HG03196 (cell line): Measurements from ENCODE around the gene PPP1R12B.
"Not testable (repeated sequence)": the region's sequence is repeated elsewhere in the genome, so short reads cannot be mapped to it uniquely, and the experiment has no call there.

Experiments
- ATAC-seq: cut with Tn5 transposase; IDR thresholded peaks from one replicate; pipeline ENCODE4 v1.9.1; 2021; ENCODE audit not compliant: unreplicated experiment

The PPP1R12B gene

DNA sequence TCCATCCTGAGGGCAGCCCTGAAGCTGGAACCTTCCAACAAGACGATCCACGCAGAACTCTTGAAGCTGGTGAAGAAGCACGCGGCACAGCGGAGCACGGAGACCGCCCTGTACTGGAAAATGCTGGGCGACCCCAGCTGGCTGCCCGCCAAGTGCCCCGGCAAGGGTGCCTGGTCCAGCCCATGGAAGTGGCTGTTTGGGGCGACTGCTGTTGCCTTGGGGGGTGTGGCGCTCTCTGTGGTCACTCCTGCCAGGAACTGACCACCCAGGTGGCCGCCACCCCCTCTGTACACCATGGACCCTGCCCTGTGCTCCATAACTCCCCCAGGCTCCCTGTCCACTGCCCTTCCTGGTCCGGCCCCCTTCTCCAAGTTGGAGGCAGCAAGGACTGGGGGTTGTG, 90.8 kb downstream of the PPP1R12B start:
- no peak for ATAC-seq

DNA sequence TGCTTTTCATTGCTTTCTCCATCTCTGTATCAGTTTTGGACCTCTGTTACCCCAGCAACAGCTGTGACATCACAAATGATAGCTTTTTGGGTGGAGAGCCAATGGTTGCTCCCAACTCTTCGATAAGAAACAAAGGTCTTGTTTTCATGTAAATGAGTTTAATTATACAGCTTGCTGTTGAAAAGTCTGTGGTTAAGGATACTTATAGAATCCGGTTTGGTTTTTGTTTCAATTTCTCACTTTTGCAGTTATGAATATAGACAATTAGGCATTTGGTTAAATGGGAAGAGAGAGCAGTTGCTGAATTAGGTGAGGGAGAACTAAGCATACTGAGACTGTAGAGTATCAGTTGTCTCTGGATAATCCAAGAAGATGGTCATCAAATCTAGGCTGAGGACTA, 99.6 kb downstream of the PPP1R12B start:
- not testable (repeated sequence) for ATAC-seq

DNA sequence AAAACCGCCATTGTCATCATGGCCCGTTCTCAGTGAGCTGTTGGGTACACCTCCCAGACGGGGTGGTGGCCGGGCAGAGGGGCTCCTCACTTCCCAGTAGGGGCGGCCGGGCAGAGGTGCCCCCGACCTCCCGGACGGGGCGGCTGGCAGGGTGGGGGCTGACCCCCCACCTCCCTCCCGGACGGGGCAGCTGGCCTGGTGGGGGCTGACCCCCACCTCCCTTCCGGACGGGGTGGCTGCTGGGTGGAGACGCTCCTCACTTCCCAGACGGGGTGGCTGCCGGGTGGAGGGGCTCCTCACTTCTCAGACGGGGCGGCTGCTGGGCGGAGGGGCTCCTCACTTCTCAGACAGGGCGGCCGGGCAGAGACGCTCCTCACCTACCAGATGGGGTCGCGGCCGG, 103.1 kb downstream of the PPP1R12B start:
- ATAC-seq = not testable (repeated sequence)

DNA sequence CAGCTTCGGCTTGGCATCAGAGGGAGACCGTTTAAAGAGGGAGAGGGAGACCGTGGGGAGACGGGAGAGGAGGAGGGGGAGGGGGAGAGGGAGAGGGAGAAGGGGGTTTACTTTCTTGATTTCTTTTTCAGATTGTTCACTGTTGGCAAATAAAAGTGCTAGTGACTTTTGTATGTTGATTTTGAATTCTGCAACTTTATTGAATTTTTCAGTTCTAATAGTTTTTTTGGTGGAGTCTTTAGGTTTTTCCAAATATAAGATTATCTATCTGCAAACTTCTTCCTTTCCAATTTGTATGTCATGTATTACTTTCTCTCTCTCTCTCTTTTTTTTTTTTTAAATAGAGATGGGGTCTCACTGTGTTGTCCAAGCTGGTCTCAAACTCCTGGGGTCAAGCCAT, 104.0 kb downstream of the PPP1R12B start:
- no peak for ATAC-seq

DNA sequence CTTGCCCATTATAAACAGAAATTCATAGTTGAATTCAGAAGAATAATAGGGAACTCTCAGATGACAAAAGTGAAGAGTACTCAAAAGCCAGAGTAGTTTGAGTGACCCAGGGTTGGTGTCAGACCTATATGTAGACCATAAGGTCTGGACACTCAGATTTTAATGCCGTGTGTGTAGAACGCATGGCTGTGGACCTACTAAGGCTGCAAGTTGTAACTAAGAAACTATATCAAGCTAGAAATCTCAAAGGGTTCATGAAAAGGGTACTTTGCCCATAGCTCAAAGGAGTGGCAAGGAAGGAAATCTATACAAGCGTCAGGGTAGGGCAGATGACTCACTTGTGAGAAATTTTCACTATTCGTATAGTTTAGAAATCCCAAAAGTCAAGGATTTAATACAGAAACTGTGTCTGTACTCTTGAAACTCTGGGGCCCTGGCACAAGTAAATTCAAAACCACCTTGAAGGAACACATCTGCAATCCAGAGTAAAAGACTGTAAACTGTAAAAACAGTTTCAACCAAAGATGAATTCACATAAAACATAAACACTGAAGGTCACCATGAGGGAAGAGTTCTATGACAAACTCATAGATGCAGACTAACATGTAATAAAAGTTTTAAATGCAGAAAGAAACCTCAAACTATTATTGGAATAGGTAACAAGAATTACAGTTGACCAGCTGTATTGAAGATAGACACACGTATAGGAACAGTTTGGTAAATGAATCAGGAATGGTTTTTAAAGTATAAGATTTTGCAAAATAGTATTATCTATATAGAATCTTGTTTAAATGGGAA, 108.1 kb downstream of the PPP1R12B start:
- not testable (repeated sequence) for ATAC-seq

DNA sequence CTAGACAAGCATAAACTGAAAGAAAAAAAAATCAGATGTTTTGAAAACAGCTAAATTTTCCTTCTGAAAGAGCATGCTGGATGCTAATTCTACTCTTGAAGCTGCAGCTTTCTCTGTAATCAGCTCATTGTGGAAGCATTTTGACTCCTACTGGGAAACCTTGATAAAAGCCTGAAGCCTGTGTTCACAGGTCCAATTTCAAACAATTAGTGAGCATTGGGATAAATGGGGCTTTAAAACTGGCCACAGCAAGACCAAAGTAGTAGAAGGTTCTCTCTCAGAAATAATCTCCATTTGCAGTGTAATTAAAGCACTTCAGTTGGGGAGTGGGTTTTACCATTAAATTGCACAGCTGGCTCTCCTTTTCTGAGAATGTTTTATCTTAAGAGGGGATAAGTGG, 110.2 kb downstream of the PPP1R12B start:
- not testable (repeated sequence) for ATAC-seq

DNA sequence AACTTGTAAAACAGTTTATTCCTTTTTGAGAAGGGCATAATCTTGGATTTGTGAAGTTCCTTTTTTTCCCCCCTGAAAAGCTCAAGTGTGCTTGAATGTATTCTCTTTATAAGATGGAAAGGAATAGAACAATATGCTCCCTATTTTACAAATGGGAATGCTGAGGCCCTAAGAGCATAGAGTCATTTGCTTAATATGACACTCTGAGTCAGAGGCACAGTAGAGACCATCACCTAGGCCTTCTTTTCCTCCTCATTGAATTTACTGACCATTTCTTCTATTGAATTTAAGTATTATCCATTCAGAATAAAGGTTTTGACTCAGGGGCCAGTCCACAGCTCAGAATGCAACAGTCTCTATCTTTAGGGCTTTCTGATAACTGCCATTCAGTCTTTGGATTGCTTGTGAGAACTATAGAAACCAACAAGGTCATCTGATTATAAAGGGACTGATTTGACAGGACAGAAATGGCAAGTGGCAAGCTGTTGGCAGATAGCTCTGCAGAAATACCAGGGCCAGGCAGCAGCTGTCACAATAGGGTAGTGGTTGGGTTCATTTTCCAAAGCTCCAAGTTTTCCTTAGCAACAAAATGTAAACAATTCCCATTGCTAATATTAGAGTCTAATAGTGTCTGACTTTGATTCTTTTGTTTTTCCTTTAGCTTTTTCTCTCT, 111.1 kb downstream of the PPP1R12B start:
- not testable (repeated sequence) for ATAC-seq

- ATAC-seq = not testable (repeated sequence)
These were observed 111.6 kb downstream of the PPP1R12B start for GRCh38 chr1:202460143-202460495.

GRCh38 chr1:202462342-202463076, 114.0 kb downstream of the PPP1R12B start:
- no peak for ATAC-seq

GRCh38 chr1:202464153-202464742, 115.7 kb downstream of the PPP1R12B start:
- not testable (repeated sequence) for ATAC-seq

GRCh38 chr1:202465644-202466270, 117.3 kb downstream of the PPP1R12B start:
- not testable (repeated sequence) for ATAC-seq

- not testable (repeated sequence) for ATAC-seq
These were observed 117.8 kb downstream of the PPP1R12B start for GRCh38 chr1:202466339-202466738.

DNA sequence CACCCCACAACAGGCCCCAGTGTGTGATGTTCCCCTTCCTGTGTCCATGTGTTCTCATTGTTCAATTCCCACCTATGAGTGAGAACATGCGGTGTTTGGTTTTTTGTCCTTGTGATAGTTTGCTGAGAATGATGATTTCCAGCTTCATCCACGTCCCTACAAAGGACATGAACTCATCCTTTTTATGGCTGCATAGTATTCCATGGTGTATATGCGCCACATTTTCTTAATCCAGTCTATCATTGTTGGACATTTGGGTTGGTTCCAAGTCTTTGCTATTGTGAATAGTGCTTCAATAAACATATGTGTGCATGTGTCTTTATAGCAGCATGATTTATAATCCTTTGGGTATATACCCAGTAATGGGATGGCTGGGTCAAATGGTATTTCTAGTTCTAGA, 118.9 kb downstream of the PPP1R12B start:
- not testable (repeated sequence) for ATAC-seq

GRCh38 chr1:202468695-202469094, 120.2 kb downstream of the PPP1R12B start:
- ATAC-seq = not testable (repeated sequence)

GRCh38 chr1:202469123-202469522, 120.6 kb downstream of the PPP1R12B start:
- not testable (repeated sequence) for ATAC-seq

GRCh38 chr1:202471246-202471645, 122.7 kb downstream of the PPP1R12B start:
- ATAC-seq = no peak

DNA sequence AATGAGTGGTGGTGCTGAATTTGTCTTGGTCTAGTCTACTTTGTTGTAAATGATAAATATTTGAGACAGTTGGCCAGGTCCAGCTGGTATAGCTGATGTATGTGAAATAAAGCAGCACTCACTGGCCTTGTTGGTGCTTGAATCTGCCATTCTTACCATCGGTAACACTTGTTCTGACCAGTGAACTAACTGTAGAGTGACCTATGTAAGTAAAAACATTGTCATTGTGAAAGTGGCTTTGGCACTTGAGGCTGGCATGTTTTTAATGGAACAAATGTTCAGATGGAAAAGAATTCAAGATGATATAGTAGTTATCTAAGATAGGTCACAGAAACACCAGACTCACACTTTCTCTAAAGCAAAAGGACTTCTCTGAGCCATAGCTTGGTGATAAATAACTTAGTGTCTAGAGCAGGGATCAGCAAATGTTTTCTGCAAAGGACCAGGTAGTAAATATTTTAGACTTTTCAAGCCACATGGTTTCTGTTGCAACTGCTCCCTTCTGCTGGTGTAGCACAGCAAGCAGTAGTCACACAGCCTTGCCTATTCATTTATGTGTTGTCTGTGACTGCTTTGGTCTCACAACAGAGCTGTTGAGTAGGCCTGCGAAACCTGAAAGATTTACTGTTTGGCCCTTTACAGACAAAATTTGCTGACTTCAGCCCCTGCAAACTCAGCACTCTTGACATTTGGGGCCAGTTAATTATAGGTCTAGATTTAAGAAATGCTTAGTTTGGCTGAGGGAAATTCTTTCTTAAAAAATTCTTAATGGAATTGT, 124.0 kb downstream of the PPP1R12B start:
- not testable (repeated sequence) for ATAC-seq

GRCh38 chr1:202473266-202474045, 125.0 kb downstream of the PPP1R12B start:
- ATAC-seq = not testable (repeated sequence)

GRCh38 chr1:202479661-202480060, 131.2 kb downstream of the PPP1R12B start:
- not testable (repeated sequence) for ATAC-seq
